ENCODE results near the gene SLC8A1.

SLC8A1 gene

GRCh38 chr2:40281021-40281940, 170.6 kb downstream of the SLC8A1 start:
- TF ChIP-seq REST (IDR thresholded peaks at IDR 0.05; ENCODE audit: insufficient replicate concordance, low read depth) (no peak), SPI1 (IDR thresholded peaks at IDR 0.05; ENCODE audit: borderline replicate concordance, low read depth) (no peak), POLR2AphosphoS5 (IDR thresholded peaks at IDR 0.05; ENCODE audit: low read depth) (no peak), GABPA (IDR thresholded peaks at IDR 0.05; ENCODE audit: low read depth) (no peak)
- TF ChIP-seq, protein P1, sequence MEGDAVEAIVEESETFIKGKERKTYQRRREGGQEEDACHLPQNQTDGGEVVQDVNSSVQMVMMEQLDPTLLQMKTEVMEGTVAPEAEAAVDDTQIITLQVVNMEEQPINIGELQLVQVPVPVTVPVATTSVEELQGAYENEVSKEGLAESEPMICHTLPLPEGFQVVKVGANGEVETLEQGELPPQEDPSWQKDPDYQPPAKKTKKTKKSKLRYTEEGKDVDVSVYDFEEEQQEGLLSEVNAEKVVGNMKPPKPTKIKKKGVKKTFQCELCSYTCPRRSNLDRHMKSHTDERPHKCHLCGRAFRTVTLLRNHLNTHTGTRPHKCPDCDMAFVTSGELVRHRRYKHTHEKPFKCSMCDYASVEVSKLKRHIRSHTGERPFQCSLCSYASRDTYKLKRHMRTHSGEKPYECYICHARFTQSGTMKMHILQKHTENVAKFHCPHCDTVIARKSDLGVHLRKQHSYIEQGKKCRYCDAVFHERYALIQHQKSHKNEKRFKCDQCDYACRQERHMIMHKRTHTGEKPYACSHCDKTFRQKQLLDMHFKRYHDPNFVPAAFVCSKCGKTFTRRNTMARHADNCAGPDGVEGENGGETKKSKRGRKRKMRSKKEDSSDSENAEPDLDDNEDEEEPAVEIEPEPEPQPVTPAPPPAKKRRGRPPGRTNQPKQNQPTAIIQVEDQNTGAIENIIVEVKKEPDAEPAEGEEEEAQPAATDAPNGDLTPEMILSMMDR (IDR thresholded peaks at IDR 0.05; ENCODE audit: insufficient read depth, low read length), result no peak
- H3K27me3 ChIP-seq (ENCODE audit: insufficient read depth, poor library complexity, severe bottlenecking), result no peaks in the 10 kb centered on the region
- no peak overlapping the region for H3K4me3 ChIP-seq (replicated peaks; ENCODE audit: insufficient read depth, low read length)
- H3K27ac ChIP-seq (replicated peaks), result no peak overlapping the region
- DNase-seq (ENCODE audit: low read depth in 1 of 2, low spot score in 1 of 2), result no peak

GRCh38 chr2:40279482-40279881, 172.4 kb downstream of the SLC8A1 start:
- no peak overlapping the region for H3K4me3 ChIP-seq (replicated peaks; ENCODE audit: insufficient read depth, low read length)
- DNase-seq (ENCODE audit: low read depth in 1 of 2, low spot score in 1 of 2), result no peak
- H3K27ac ChIP-seq (replicated peaks), result no peak overlapping the region
- TF ChIP-seq POLR2AphosphoS5 (IDR thresholded peaks at IDR 0.05; ENCODE audit: low read depth) (no peak), SPI1 (IDR thresholded peaks at IDR 0.05; ENCODE audit: borderline replicate concordance, low read depth) (no peak), GABPA (IDR thresholded peaks at IDR 0.05; ENCODE audit: low read depth) (no peak), REST (IDR thresholded peaks at IDR 0.05; ENCODE audit: insufficient replicate concordance, low read depth) (no peak)
- TF ChIP-seq, protein P1 (IDR thresholded peaks at IDR 0.05; ENCODE audit: insufficient read depth, low read length), result no peak
- H3K27me3 ChIP-seq (ENCODE audit: insufficient read depth, poor library complexity, severe bottlenecking), result no peaks in the 10 kb centered on the region

DNA sequence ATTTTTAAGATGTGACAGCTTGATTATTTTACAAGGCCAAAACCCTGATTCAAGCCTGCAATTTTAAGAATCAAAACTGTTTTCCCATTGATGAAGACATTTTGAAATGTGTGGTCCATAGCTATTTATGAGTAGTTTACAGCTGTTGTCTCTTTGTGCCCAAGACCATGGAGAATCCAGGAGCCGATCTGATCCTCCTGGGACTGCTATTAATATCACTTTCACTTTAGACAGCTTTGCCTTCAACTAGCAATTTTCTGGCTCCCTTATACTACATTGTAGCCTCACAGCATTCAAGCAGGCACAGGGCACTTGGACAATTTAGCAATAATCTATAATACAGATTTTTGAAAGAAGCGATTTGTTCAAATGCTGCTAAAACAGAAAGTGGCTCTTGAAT, 172.9 kb downstream of the SLC8A1 start:
- H3K27ac ChIP-seq (replicated peaks), result no peak overlapping the region
- no peak for DNase-seq (ENCODE audit: low read depth in 1 of 2, low spot score in 1 of 2)
- TF ChIP-seq POLR2AphosphoS5 (IDR thresholded peaks at IDR 0.05; ENCODE audit: low read depth) (no peak), REST (IDR thresholded peaks at IDR 0.05; ENCODE audit: insufficient replicate concordance, low read depth) (no peak), GABPA (IDR thresholded peaks at IDR 0.05; ENCODE audit: low read depth) (no peak), SPI1 (IDR thresholded peaks at IDR 0.05; ENCODE audit: borderline replicate concordance, low read depth) (no peak)
- TF ChIP-seq, protein P1 (IDR thresholded peaks at IDR 0.05; ENCODE audit: insufficient read depth, low read length), result no peak
- no peak overlapping the region for H3K4me3 ChIP-seq (replicated peaks; ENCODE audit: insufficient read depth, low read length)
- no peaks in the 10 kb centered on the region for H3K27me3 ChIP-seq (ENCODE audit: insufficient read depth, poor library complexity, severe bottlenecking)

Data from HL-60 (cell line).